Renal pelvis (tissue), 12 donors: ENCODE results near the gene RNF215. TPM values are rescaled to one million over a fixed set of nuclear protein-coding genes. Genes with fewer than 3 reads are reported as not detected.
A peak's percentile ranks its signal among the peaks of the same experiment; 100 is the strongest.

Experiments
- DNase-seq: peaks from one replicate; pipeline ENCODE4 v3.0.0-alpha.2; 2013
- long read RNA-seq, 16 experiments: transcript quantifications; one replicate each; lab custom pipeline, GENCODE V29; 2026
- polyA plus RNA-seq, 3 donors: library from polyadenylated mRNA; unstranded; fragments of 120-200 nt; gene quantifications; one replicate each; pipeline ENCODE4 v1.2.1, GENCODE V29; 2013; ENCODE audit not compliant: insufficient read length in 3 of 3

RNF215 gene
- 10 to 100 TPM; 22.6 to 27.0 (median 24.2) TPM for polyA plus RNA-seq
- long read RNA-seq, donor 1, partial matches to known transcripts = 0 of 2 reads
- long read RNA-seq, donor 1, other reads (novel, unspliced or antisense) = 0 of 2 reads
- long read RNA-seq, donor 2, transcript RNF215-203 (9 exons, 1,992 nt) = major isoform, 6 of 8 reads
- long read RNA-seq, donor 2, partial matches to known transcripts = 0 of 8 reads
- long read RNA-seq, donor 2, other reads (novel, unspliced or antisense) = 0 of 8 reads
- long read RNA-seq, donor 3, transcript RNF215-203 (9 exons, 1,992 nt) = major isoform, 5 of 6 reads
- long read RNA-seq, donor 3, partial matches to known transcripts = 0 of 6 reads
- long read RNA-seq, donor 3, other reads (novel, unspliced or antisense) = 0 of 6 reads
- long read RNA-seq, donor 4, partial matches to known transcripts = 0 of 4 reads
- long read RNA-seq, donor 4, other reads (novel, unspliced or antisense) = 0 of 4 reads
- long read RNA-seq, donor 5, transcript RNF215-203 (9 exons, 1,992 nt) = major isoform, 5 of 5 reads
- long read RNA-seq, donor 5, partial matches to known transcripts = 0 of 5 reads
- long read RNA-seq, donor 5, other reads (novel, unspliced or antisense) = 0 of 5 reads
- long read RNA-seq, donor 6, transcript RNF215-203 (9 exons, 1,992 nt) = major isoform, 6 of 6 reads
- long read RNA-seq, donor 6, partial matches to known transcripts = 0 of 6 reads
- long read RNA-seq, donor 6, other reads (novel, unspliced or antisense) = 0 of 6 reads
- long read RNA-seq, donor 7, partial matches to known transcripts = 0 of 5 reads
- long read RNA-seq, donor 7, other reads (novel, unspliced or antisense) = 0 of 5 reads
- long read RNA-seq, donor 8, partial matches to known transcripts = 0 of 2 reads
- long read RNA-seq, donor 8, other reads (novel, unspliced or antisense) = 0 of 2 reads
- long read RNA-seq, donor 9, transcript RNF215-203 (9 exons, 1,992 nt) = major isoform, 8 of 8 reads
- long read RNA-seq, donor 9, partial matches to known transcripts = 0 of 8 reads
- long read RNA-seq, donor 9, other reads (novel, unspliced or antisense) = 0 of 8 reads
- long read RNA-seq, donor 10, partial matches to known transcripts = 0 of 2 reads
- long read RNA-seq, donor 10, other reads (novel, unspliced or antisense) = 0 of 2 reads
- long read RNA-seq, donor 11, partial matches to known transcripts = 0 of 2 reads
- long read RNA-seq, donor 11, other reads (novel, unspliced or antisense) = 0 of 2 reads
- long read RNA-seq, donor 12, transcript RNF215-203 (9 exons, 1,992 nt) = major isoform, 9 of 10 reads
- long read RNA-seq, donor 12, partial matches to known transcripts = 0 of 10 reads
- long read RNA-seq, donor 12, other reads (novel, unspliced or antisense) = 0 of 10 reads
- long read RNA-seq, donor 13, partial matches to known transcripts = 5 of 9 reads
- long read RNA-seq, donor 13, other reads (novel, unspliced or antisense) = 0 of 9 reads
- long read RNA-seq, donor 14, transcript RNF215-203 (9 exons, 1,992 nt) = major isoform, 7 of 17 reads
- long read RNA-seq, donor 14, partial matches to known transcripts = 9 of 17 reads
- long read RNA-seq, donor 14, other reads (novel, unspliced or antisense) = 0 of 17 reads
- long read RNA-seq, donor 15, transcript RNF215-203 (9 exons, 1,992 nt) = major isoform, 6 of 8 reads
- long read RNA-seq, donor 15, partial matches to known transcripts = 0 of 8 reads
- long read RNA-seq, donor 15, other reads (novel, unspliced or antisense) = 0 of 8 reads
- long read RNA-seq, donor 16, partial matches to known transcripts = 0 of 6 reads
- long read RNA-seq, donor 16, other reads (novel, unspliced or antisense) = 0 of 6 reads

DNA sequence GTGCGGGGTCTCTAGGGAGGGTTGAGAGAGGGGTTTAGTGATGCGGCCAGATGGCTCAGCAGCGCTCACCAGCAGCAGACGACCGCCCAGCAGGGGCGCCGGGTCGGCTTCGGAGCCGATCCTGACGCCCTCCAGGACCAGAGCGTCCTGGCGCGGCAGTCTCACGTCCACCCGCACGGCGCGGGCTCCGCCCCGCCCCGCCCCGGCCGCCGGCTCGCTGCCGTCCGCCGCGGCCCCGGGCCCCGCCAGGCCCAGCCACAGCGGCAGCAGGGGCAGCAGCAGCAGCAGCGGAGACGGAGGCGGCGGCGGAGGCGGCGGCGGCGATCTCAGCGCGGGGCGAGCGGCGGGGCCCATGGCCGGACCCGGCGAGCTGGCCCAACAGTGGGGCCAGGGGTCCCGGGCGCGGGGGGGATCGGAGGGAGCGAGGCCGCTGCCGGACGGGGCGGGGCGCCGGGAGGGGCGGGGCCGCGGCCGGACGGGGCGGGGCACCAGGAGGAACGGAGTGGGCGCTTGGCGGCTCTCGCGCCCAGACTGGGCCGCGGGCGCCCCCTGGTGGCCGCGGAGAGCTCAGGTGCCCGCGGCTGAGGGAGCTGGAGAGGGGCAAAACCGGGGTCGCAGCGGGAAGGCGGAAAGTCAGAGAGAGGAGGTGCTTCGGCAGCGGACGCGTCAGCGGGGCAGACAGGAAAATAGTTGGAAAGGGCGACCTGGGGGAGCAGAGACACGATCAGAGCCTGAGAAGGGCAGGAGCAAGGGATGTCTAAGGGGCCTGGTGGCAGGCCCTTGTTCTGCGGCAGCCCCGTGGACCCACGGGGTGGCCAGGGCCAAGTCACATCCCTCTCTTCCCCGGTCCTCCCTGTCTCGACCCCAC lies at the start of gene RNF215:
RNF215 (minus strand) TSS at position 452 of the 868 bp plus-strand sequence; CDS start at position 354, 98 bp downstream.
- DNase-seq = peak; percentile 85

DNA sequence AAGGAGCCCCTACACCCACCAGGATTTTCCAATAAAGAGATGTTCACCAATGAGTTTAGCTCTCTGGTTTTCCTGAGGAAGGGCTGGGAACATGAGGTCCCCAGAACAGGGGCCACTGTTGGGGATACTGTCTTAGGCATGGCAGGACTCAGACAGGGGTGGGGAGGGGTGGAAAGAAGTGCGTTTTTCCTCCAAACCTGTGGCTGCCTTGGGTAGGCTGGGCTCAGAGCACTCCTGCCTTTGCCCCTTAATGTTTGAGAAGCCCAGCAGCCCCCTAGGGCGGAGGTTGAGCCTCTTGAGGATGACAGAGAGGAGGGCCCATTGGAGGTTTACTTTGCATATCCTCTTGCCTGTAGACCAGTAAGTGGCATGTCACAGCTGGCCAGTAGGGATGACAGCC lies 49.0 kb upstream of the RNF215 start:
- DNase-seq = no peak

DNA sequence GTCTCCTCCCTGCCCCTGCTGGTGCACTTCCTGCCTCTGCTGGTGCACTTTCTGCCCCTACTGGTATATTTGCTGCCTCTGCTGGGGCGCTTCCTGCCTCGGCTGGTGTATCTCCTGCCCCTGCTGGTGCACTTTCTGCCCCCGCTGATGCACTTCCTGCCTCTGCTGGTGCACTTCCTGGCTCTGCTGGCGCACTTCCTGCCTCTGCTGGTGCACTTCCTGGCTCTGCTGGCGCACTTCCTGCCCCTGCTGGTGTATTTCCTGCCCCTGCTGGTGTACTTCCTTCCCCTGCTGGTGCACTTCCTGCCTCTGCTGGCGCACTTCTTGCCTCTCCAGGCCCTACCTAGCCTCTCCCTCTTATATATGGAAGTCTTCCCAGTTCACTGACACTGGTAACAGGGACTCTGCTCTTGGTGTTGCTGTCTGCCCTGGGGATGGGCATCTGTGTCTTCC lies 48.5 kb upstream of the RNF215 start:
- DNase-seq = no peak

DNA sequence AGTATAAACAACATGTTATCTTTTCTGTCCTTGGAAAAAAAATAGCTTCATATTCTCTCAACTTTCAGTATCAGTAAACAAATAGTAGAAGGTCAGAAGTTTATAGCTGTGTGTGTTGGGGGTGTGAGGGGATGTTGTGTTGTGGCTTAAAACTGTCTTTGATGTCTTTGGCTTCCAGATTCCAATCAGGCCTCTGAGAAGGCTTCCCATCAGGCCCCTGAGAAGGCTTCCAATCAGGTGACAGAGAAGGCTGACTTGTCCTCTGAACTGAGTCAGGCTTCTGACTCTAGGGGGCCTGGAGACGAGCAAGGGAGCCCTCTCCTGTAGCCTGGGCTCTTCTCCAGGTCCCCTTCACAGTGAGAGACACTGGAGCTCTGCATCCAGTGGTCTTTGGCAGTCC lies 47.6 kb upstream of the RNF215 start:
- no peak for DNase-seq

DNA sequence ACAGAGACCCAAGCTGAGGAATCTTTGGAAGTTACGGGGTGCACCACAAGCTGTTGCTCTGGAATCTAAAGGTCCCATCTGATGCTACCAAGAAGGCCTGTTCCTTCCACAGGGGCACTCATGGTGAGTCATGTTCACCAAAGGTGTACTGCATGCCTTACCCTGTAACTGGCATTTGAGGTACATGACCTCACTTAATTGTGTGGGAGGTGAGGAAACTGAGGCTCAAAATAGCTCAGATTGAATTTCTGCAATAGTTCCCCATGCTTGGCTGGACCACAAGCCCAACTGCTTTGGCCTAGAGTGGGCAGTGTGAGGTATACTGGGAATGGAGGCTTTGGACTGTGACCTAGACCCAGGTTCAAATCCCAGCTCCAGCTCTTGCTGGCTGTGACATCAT lies 46.6 kb upstream of the RNF215 start:
- no peak for DNase-seq

DNA sequence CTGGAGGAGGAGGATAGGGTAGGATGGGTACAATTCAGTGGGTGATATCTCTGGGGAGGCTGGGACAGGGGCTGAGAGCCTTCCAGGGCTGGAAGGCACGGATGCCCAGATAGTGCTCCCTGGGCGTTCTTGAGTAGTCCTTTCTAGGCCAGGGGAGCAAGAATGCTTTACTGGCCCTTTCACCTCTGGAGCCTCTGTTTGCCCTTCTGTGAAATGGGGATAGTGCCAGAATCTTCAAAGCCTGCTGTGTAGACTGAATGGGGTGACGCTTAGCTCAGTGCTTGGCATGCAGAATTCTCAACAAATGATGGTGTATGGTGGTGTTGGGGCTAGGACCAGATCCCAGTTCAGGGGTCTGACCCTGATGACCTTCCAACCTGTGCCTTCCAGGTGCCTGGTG lies 46.0 kb upstream of the RNF215 start:
- DNase-seq = no peak

DNA sequence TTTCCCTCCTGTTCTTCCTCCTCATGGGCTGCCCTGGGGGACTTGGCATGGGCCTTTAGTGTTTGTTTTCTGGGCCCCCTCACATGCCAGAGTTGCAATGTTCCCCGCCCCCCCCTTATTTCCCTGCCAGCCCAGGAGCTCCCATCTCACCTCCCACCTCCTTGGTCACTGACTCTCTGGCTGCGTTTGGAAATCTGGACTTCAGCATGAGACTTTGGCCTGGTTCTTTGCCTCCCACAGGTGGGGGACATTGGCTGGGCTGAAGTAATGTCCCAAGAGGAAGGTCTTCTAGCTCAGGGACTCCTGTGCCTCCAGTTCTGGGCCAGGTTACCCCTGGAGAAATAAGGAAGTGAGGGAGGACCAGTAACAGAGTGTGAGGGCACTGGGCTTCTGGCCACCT lies 45.3 kb upstream of the RNF215 start:
- DNase-seq = no peak

DNA sequence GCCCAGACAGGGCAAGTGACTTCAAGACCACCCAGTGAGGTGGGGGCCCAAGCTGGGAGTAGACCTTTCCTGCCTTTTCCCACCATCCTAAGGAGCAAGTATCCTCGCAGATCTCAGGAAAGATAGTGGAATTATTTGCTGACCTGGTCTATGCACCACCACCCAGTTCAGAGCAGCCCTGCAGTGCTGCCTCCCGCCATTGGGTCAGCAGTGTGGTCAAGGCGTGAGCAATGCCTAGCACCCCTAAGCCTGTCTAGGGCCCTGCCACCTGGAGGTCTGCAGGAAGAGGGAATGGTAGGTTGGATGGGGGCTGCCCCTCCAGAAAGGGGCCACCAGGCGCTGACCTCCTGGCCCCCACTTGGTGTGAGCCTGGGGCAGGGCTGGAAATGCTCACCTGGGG lies 44.9 kb upstream of the RNF215 start:
- DNase-seq = no peak

DNA sequence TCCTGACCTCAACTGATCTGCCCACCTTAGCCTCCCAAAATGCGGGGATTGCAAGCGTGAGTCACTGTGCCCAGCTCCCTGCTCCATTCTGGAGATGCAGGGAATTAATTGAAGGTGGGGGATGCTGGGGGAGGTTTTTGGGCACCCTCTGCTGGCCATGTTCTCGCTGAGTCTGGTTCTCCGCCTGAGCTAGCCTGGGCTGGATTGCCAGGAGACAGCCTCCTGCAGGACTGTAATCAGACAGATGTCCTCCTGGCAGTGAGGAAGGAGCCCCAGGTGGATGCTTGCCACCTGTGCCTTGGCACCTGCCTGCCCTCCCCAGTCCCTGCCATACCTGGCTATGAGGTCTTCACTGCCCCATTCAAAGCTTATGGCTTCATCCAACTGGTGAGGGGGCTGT lies 43.7 kb upstream of the RNF215 start:
- DNase-seq = no peak

DNA sequence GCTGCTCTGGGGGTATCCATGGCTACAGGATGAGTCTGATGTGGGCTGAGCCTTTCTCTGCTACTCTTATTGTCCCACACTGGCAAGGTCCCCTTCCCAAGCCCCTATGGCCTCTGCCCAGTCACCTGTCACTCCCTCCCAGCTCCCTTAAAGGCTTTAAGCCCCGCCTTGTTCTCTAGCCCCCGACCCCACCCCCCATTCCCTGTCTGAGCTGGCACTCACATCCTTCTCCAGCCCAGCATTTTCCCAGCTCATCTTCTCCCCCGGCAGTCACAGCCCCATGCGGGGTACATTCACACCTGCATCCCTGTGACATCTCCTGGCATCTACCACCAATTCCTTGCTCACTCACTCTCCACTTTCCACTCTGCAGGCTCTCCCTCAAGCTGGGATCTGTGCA lies 42.7 kb upstream of the RNF215 start:
- no peak for DNase-seq

DNA sequence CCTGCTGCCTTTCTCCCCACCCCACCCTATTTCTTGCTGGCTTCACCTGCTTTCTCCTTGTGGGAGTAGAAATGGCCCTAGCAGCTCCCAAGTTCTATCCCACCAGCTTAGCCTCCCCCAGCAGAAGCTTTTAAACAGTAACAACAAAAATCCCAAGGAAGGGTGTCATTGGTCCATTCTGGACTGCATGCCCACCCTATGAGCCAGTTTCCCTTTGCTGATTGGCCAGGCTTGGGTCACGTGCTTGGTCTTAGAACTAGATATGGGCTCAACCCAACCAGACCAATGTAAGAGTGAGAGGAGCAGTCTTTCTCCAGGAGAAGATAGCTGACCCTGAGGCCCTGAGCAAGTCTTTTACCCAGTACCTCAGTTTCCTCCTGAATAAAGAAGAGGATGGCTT lies 40.7 kb upstream of the RNF215 start:
- DNase-seq = no peak

DNA sequence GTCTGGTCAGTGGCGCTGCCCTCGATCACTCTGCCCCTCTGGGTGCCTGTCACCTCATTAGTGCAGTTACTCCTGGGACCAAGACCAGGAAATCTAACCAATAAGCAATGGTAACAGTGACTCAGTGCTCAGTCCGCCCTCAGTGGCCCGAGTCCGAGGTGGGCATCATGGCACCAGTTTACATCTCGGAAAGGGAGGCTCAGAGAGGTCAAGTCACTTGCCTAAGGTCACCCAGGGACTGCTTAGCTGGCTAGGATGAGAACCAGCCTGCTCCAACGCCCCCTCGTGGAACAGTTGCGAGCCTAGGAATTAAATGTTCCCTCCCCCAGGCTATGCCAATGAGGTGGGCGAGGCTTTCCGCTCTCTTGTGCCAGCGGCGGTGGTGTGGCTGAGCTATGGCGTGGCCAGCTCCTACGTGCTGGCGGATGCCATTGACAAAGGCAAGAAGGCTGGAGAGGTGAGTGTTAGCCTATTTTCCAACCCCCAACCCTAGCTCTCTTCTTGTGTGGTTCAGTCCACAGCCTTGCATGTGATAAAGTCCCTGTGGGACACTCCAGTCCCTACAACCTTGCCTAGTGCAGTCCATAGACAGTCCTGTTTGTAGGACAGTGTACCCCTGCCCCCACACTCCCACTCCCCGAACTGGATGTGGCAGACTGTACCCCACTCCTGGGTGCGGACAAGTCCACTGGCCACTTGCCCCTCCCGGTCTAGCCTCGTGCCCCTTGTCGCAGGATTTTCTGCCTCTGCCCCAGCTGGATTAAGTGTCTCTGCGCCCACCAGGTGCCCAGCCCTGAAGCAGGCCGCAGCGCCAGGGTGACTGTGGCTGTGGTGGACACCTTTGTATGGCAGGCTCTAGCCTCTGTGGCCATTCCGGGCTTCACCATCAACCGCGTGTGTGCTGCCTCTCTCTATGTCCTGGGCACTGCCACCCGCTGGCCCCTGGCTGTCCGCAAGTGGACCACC lies 39.5 kb upstream of the RNF215 start:
- peak; percentile 82 for DNase-seq

DNA sequence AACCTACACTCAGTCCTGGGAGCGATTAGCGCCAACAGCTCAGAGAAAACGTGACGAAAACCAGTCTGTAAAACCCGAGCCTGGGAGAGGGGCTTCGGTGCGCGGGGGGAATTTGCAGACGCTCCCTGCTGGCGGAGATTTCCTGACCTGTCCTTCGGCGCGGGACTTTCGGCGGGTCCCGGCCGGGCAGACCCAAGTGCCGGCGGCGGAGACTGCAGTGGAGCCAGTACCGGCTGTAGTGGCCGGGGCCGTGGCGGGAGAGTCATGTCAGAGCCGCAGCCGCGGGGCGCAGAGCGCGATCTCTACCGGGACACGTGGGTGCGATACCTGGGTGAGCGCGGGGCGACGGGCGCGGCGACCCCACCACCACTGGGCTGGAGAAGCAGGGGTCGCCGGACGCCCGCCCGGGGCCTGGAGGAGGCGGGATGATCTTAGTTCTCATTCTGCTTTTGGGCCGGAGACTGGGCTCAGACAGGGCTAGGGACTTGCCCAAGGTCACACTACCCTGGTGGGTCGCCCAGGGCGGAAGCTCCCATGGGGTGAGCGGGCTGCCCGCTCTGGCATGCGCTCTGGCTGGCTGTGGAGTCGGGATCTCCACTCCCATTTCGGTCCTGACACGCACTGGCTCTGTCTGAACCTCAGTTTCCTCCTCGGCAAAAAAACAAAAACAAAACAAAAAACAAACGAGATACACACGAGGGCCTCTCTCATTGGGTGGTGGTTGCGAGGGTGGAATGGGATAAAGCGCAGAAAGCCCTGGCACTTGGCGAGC lies 38.6 kb upstream of the RNF215 start, which contains the start of gene MTFP1:
MTFP1 (plus strand) TSS at position 153 of the 772 bp plus-strand sequence; CDS start at position 265, 112 bp downstream.
- peak; percentile 73 for DNase-seq

DNA sequence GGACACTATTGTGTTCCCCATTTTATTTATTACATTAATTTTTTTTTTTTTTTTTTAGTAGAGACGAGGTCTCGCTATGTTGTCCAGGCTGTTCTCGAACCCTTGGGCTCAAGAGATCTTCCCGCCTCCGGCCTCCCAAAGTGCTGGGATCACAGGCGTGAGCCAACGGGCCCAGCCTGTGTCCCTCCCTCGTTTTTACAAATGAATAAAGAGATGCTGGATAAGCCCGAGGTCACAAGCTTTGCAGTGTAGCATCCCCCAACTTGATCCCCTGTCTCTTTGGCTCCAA lies 38.1 kb upstream of the RNF215 start:
- no peak for DNase-seq

DNA sequence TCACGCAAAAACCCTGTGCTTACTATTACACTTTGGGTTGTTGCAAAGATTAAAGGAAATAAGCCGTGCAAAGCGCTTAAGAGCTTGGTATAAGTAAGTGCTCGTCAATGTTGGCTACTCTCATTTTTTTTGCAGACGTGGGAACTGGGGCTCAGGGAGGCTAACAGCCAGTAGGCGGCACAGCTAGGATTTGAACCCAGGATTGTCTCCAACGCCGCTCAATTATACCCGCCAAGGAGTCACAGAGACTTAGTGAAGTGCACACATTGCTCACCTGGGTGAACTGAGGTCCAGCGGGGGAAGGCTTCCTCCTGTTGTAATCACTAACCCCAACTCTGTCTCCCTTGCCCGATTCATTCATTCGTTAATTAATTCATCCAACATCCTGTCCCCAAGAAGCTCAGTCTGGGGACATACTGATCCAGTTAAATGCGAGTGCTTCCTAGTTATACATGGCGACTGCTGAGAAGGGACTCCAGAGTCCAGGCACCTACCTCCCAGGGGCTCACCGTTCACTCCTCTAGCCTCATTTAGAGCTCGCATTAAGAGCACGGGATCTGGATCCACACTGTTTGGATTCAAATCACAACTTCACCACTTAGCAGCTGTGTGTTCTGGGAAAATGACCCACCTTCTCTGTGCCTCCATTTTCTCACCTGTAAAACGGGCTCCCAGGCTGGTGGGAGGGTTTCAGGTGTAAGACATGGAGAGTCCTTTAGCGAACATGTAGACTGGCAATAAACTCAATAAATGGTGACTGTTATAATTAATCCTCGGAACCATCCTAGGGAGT lies 37.5 kb upstream of the RNF215 start:
- no peak for DNase-seq

DNA sequence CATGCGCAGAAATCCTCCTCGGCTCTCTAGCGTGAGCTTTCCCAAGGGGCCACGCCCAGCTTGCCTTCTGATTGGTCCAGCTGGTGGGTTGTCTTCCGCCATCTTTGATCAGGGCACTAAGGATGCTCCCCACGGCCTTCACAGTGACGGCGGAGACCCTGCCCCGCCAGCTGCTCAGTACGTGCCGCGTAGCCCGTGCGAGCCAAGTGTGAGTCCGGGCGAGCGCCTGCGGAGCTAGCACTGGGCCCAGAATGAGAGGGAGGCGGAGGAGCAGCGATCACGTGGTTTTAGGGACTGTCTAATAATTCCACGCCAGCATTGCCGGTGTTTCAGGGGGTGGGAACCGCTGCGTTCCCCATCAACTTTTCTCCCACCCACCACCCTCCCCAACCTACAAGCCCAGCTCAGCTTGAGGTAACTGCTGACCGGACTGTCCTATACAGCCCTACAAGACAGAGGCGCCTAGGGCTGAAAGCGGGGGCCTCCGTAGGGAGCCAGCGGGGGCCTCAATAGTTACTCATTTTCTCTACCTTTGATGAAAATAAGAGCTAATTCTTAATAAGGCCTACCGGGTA lies 36.8 kb upstream of the RNF215 start:
- DNase-seq = peak; percentile 100
